Vagina (tissue), 2 donors: ENCODE data around the gene HOXB3.

Experiments used
- CTCF ChIP-seq, 3 experiments: fragments of 450-650 bp in 2 of 3; fragments of 200-600 bp in 1 of 3; sonication (generic) in 1 of 3; IDR thresholded peaks; one replicate each; pipeline ENCODE4 v1.5.1; 2017 to 2019; ENCODE audit warnings: antibody characterized with exemption in 3 of 3, mild to moderate bottlenecking in 2 of 3, moderate library complexity in 2 of 3
- POLR2A ChIP-seq, 2 donors: fragments of 450-650 bp; IDR thresholded peaks; one replicate each; pipeline ENCODE4 v1.6.1; 2017; ENCODE audit warnings: antibody characterized with exemption in 2 of 2, mild to moderate bottlenecking in 2 of 2, moderate library complexity in 2 of 2
- POLR2AphosphoS5 ChIP-seq, 2 donors: sonication (generic); formaldehyde crosslinking; IDR thresholded peaks; one replicate each; pipeline ENCODE4 v1.9.0; 2017; ENCODE audit warnings: antibody characterized with exemption in 2 of 2, mild to moderate bottlenecking in 2 of 2, low read depth in 1 of 2; ENCODE audit not compliant: insufficient read depth in 1 of 2

GRCh38 chr17:48593126-48593829, 3.2 kb upstream of the HOXB3 start, which contains the start of gene HOXB5:
- TF ChIP-seq CTCF (IDR thresholded peaks at IDR 0.05), result no peak
- TF ChIP-seq POLR2AphosphoS5 (IDR thresholded peaks at IDR 0.05; ENCODE audit: insufficient read depth in 1 of 2, low read depth in 1 of 2), result no peak
- no peak for TF ChIP-seq POLR2A (IDR thresholded peaks at IDR 0.05)
